Brain microvascular endothelial cell (primary cell): ENCODE results near the gene ABCB1.

Experiments
- DNase-seq: peaks from one replicate; pipeline ENCODE4 v3.0.0-alpha.2; 2020
- H3K27ac ChIP-seq: fragments of 250-450 bp; sonication (Bioruptor Pico); 2 replicates; pipeline ENCODE4 v1.5.1; 2020; ENCODE audit warnings: mild to moderate bottlenecking, moderate library complexity
- H3K27me3 ChIP-seq: fragments of 250-450 bp; sonication (Bioruptor Pico); replicated peaks from 2 replicates; pipeline ENCODE4 v1.5.1; 2020; ENCODE audit warnings: mild to moderate bottlenecking
- H3K36me3 ChIP-seq: fragments of 250-450 bp; sonication (Bioruptor Pico); replicated peaks from 2 replicates; pipeline ENCODE4 v1.5.1; 2020; ENCODE audit warnings: mild to moderate bottlenecking
- H3K4me3 ChIP-seq: 2 replicates; pipeline ENCODE4 v1.5.1; 2011; ENCODE audit warnings: low read depth, mild to moderate bottlenecking, control low read depth, low read length, moderate library complexity
- CTCF ChIP-seq: IDR thresholded peaks from 2 replicates; pipeline ENCODE4 v1.5.1; 2011; ENCODE audit warnings: low read depth, mild to moderate bottlenecking, moderate library complexity, low read length, control low read depth, inconsistent platforms; ENCODE audit errors: missing control alignments
- in situ Hi-C: cut with HindIII; loops from 2 replicates; pipeline ENCODE4 v1.10.0; 2017; ENCODE audit warnings: low sequenced_read_pairs, low pct_ligation_motif_present

ABCB1 gene

GRCh38 chr7:87627634-87627994, 26.9 kb upstream of the ABCB1 start:
- no peak for TF ChIP-seq CTCF
- Histone ChIP-seq H3K36me3 (no peaks in the 10 kb centered on the region), H3K27ac (no peak overlapping the region), H3K27me3 (no peaks in the 10 kb centered on the region), H3K4me3 (peak overlapping the region; percentile 71)
- in situ Hi-C loops, result no loop called here
- no peak for DNase-seq

- no peak overlapping the region for H3K27ac ChIP-seq
- TF ChIP-seq CTCF, result no peak
- DNase-seq, result no peak
- in situ Hi-C loops, result no loop called here
- no peaks in the 10 kb centered on the region for H3K36me3 ChIP-seq
- no peaks in the 10 kb centered on the region for H3K27me3 ChIP-seq
- H3K4me3 ChIP-seq, result no peak overlapping the region
Observed at GRCh38 chr7:87625101-87625500, 24.4 kb upstream of the ABCB1 start.

- no peak overlapping the region for H3K4me3 ChIP-seq
- H3K27ac ChIP-seq, result no peak overlapping the region
- in situ Hi-C loops, result no loop called here
- H3K27me3 ChIP-seq, result no peaks in the 10 kb centered on the region
- no peak for TF ChIP-seq CTCF
- no peak for DNase-seq
- H3K36me3 ChIP-seq, result no peaks in the 10 kb centered on the region
Observed at GRCh38 chr7:87624628-87625027, 23.9 kb upstream of the ABCB1 start.

- H3K27me3 ChIP-seq, result no peaks in the 10 kb centered on the region
- no peak for TF ChIP-seq CTCF
- H3K36me3 ChIP-seq, result no peaks in the 10 kb centered on the region
- no peak for DNase-seq
- in situ Hi-C loops, result no loop called here
- no peak overlapping the region for H3K4me3 ChIP-seq
- H3K27ac ChIP-seq, result no peak overlapping the region
Observed at GRCh38 chr7:87615197-87615596, 14.5 kb upstream of the ABCB1 start.

GRCh38 chr7:87609916-87610315, 9.2 kb upstream of the ABCB1 start:
- in situ Hi-C loops, result no loop called here
- H3K27ac ChIP-seq, result no peak overlapping the region
- H3K4me3 ChIP-seq, result no peak overlapping the region
- no peaks in the 10 kb centered on the region for H3K27me3 ChIP-seq
- H3K36me3 ChIP-seq, result no peaks in the 10 kb centered on the region
- no peak for TF ChIP-seq CTCF
- DNase-seq, result no peak

GRCh38 chr7:87608431-87608830, 7.7 kb upstream of the ABCB1 start:
- no peak for TF ChIP-seq CTCF
- no peak for DNase-seq
- H3K36me3 ChIP-seq, result no peaks in the 10 kb centered on the region
- H3K4me3 ChIP-seq, result no peak overlapping the region
- in situ Hi-C loops, result no loop called here
- H3K27me3 ChIP-seq, result no peaks in the 10 kb centered on the region
- H3K27ac ChIP-seq, result no peak overlapping the region
